Measurements from ENCODE around the gene PIPOX.

The PIPOX gene

DNA sequence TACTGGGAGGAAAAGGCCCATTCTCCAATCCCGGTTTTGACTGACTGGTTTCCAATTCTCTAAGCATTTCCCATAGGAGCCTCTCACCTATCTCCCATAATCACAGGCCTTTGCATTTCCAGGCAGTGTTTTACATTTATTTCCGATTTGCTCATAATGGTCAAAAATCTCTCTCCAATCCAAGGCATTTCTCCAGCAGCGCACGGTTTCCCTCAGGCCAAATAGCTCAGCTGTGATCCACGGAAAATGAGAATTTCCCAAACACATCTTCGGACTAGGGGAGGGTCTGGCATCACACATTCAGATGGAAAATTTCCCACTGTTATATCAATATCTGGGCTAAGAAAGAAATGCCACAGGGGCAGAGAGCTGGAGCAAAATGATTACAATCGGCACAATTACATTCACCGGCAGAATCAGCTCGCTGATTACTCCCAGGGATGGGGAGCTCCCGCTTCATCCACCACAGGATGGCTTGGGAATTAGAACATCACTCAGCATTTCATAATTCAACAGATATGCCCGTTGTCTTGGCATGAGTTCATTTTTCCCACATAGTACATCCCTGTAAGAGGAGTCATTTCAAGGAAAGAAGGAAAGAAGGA is 6.7 kb downstream of the PIPOX start:
- DNase-seq, result no peak

DNA sequence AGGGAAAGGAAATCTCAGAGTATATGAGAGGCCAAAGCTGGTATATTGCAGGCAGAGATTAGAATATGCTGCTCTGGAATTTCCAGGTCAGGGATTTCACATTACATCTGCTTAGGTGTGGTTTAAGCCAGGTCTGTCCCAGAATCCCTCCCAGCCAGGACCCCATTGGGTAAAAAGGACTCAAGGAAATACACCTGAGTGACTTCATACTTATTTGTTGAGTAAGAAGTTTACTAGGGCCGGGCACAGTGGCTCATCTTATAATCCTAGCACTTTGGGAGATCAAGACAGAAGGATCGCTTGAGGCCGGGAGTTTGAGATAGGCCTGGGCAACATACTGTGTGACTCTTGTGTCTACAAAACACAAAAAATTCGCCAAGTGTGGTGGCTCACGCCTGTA is 7.2 kb downstream of the PIPOX start:
- DNase-seq, result no peak

DNA sequence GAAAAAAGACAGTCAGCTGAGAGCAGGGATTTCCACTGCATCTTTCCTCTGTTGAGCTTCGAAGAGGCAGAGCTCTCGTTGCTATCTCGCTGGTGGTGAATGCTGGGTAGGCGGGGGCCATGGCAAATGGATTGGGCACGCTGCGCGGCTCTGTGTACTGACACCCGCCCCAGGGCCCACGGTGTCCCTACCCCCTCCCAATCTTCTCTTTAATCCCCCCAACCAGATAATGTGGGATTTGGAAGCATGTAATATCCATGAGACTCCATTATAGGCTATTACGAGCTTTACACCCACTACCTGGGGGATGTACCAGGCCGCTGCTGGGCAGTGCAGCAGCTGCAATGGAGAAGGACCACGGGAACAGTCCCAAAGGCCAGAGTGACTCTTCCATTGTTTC is 8.3 kb downstream of the PIPOX start:
- DNase-seq, result no peak

DNA sequence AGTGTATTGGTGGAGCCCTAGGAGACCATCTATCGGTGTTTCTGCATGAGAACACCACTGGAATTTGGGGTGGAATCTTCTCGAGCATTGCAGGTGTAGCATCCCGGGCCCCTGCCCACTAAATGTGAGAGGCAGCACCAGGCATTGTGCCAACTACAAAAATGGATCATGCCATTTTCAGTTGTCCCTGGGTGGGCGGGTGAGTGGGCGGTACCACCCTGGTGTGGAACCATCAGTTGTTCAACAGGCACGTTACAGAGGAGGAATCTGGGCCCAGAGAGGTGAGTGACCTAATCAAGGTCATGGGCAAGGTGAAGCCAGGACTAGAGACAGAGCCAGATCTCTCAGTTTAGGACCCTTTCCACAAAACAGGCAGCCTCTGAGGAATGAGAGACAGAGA is 8.8 kb downstream of the PIPOX start:
- DNase-seq, result no peak

DNA sequence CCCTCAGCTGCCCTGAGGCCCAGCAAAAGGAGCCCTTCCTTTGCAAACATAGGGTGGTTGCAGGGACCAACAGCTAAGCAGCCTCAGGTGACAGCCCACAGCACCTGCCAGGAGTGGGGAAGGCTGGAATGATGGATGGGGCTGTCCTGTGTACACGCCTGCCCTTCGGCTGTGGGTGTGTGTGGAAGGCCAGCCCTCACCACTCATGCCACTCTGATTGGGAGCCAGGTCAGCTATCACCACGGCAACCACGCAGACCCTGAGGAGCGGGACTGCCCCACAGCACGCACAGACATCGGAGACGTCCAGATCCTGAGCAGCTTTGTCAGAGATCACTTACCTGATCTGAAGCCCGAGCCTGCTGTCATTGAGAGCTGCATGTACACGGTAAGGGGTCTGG is 11.9 kb downstream of the PIPOX start:
- DNase-seq, result no peak

DNA sequence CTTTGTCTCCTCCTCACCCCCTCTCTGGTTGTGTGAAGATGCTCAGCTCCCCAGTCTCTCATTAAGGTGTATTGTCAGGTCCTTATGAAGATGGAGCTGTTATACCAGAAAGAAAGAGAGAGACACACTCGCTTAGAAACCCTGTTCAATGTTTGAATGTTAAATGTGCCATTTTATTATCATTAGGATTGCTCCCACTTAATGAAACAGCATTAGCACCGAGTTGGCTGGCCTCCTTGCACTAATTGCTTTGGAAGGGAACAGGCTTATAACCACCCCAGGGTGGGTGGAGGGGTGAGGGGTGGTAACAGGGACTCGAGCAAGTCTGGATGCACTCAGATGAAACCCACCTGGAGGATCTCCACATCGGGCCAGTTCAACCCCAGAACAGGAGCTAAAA is 14.4 kb downstream of the PIPOX start:
- no peak for DNase-seq

DNA sequence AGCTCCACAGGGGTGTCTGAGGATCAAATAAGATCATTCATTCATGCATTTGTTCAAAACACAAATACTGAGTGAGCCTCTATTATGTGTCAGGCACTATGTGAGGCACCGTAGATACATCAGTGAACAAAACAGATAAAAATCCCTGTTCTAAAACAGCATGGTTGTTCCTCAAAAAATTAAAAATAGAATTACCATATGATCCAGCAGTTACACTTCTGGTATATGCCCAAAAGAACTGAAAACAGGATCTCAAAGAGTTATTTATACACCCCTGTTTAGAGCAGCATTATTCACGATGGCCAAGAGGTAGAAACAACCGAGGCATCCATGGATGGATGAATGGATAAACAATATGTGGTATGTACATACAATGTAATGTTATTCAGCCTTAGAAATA is 15.4 kb downstream of the PIPOX start:
- no peak for DNase-seq

DNA sequence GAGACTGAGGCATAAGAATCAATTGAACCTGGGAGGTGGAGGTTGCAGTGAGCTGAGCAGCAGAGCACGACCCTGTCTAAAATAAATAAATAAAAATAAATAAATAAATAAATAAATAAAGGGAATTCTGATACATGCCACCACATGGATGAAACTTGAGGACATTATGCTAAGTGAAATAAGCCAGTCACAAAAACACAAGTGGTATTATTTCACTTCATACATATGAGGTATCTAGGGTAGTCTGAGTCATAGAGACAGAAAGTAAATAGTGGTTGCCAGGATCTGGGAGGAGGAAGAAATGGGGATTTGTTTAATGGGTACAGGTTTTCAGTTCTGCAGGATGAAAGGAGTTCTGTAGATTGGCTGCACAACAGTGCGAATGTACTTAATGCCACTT is 16.3 kb downstream of the PIPOX start:
- no peak for DNase-seq

DNA sequence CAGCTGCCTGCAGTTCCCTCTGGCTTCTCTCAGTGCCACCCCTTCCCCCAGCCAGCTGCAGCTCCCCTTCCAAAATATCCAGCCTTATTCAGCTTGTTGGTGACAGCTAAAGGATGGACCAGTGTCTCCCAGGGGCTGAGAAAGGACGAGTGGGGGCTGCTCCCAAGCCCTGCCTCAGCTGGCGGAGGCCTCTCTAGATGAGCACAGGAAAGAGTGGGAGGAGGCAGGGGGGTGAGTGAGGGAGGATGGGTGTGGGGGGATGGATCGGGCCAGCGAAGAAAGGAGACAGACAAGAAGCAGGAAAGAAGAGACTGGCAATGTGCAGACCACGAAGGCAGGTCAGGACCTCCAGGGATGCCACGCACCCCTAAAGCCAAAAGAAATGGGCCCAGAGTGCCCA is 17.5 kb downstream of the PIPOX start:
- DNase-seq, result no peak

DNA sequence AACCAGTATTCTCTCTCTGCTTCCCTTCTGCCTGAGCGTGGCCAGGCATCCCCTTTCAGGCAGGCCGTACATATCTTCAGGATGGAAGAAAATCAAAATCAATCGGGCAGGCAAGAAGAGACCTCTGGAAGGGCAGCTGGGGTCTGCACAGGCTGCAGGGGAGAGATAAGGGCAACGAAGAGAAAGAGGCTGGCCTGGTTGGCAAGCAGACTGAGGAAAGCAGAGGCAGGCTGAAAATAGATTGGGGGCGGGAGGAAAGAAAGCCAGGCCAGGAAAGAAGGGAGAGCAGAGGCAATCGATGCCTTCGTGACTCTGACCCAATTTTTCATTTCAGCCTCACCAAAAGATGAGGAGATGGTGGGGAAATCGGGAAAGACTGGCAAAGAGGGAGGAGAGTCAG is 18.1 kb downstream of the PIPOX start:
- DNase-seq, result no peak

DNA sequence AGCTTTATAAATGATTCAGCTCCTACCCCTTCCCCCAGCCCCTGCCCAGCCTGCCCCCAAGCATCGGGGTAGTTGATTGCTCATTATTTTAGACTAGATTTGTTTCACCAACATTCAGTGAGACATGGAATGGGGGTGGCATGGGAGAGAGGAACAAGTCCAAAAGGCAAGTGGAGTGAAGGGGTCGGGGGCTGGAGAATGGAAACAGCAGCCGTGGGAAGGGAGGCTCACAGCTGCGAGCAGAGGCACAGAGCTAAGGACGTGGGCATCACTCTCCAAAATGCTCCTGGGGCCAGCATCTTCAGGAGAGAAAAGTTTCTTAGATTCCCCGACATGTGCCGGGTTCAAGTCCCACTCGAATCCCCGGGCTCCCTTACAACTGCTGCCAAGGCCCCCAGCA is 19.3 kb downstream of the PIPOX start:
- DNase-seq, result no peak

DNA sequence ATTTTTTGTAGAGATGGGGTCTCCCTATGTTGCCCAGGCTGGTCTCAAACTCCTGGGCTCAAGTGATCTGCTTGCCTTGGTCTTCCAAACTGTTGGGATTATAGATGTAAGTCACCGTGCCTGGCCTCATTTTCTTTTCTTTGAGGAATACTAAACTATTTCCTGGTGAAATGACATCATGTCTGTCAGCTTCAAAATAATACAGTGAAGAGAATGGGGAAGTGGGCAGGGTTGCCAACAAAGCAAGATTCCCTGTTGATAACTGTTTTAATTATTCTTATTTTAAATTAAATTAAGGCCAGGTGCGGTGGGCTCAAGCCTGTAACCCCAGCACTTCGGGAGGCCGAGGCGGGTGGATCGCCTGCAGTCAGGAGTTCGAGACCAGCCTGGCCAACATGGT is 21.1 kb downstream of the PIPOX start:
- no peak for DNase-seq

DNA sequence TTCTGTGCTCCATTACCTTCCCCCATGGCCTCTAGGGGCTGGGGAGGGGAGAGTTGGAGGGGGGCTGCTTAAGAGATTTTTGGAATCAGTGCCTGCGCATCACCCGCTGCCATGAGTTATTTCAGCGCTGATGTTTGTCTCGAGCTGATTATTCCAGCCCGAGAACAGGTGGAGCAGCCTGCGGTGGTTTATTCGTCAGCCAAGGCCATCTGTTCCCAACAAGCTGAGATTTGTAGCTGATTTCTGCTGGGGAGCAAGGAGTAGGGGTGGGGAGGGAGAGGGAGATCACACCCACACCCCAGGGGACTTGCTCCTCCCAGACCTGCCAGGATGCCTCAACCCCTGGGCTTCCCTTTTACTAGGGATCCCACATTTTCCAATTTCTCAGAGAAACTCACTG is 23.1 kb downstream of the PIPOX start:
- no peak for DNase-seq

DNA sequence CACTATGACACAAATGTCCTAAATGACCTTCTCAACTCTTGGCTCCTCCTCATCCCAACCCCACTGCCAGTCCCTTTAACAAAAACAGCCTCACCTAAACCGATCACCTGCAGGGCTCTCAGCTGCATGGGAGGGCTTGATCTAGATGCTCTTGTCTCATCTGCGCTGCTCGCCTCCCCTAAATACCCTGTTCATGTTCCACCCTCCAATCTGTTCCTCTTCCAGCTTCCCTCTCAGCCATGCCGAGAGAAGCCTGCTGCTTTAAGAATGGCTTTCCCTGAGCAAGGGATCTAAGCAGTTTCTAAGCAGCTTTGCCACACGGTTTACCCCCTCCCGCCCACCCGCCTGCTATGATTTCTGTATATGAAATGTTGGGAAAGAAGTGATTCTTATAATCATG is 23.7 kb downstream of the PIPOX start:
- no peak for DNase-seq

DNA sequence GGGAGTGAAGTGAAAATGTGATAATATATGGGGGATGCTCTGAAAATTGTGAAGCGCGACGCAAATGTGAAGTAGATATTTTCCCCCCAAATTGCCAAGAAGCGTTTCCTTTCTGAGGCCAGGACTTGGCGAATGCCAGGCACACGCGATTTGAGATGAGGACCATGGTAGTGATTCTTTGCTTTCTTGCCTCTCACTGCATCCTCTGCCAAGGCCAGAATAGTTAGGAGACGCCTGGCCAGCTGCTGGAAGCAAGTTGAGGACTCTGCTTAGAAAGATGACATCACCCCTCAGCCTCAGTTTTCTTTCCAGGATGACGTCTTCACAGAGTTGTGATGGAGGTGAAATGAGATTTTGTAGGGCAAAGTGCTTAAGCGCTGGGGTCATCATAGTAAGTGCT is 25.9 kb downstream of the PIPOX start:
- DNase-seq, result no peak

DNA sequence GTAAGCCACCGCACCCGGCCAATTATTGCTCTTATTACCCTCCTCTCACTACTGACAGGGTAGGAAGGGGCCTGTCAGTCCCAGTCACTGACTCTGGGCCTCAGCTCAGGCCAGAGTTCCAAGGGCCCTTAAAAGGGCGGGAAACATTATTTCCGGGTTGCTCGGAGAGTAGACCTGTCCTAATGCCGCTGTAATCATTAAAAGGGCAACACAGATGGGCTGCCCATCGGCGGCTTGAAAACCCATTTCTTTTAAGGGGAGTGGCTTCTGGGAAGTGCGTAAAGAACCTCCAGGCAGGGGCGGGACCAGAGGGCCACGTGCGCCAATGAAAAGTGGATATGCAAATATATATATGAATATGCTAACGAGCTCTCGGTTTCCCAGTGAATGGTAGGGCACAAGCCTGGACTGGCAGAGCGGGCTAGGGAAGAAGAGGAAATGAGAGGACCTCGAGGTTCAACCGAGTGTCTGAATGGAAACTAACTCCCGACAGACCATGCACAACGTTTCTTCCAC is 26.6 kb downstream of the PIPOX start:
- no peak for DNase-seq

DNA sequence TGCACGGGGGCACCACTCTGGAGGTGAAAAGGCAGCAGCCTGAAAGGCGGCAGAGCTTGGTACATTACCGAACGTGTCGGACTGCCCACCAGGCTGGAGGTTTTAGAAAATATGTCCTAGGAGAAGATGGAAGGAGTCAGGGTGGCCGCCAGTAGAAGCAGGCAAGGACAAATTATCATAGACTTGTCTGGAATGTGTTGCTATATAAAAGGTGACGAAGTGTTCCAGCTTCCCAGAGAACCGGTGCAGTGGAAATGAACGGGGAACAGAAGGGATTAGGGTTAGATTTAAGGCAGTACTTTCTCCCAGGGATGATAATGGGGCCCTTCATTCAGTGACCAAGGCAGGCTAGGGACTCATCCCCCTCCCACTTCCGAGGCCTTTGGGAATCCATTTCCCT is 27.4 kb downstream of the PIPOX start:
- DNase-seq, result no peak

DNA sequence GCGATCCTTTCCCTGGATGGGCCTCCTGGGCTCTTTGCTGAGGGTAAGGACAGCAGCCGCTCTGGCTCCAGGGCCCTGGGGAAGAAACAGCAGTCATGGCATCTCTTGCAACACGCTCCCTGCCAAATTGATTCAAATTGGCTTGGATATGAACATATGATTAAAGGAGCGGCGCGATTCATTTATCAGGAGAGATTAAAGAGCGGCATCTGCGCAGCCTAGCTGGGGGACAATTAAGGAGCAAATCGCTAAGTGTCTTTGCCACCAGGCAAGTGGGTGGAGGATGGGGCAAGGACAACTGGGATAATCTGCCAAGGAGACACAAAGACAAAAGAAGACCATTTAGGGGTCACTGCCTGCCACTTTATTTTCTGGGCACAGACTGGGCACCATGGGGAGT is 27.8 kb downstream of the PIPOX start:
- DNase-seq, result no peak

DNA sequence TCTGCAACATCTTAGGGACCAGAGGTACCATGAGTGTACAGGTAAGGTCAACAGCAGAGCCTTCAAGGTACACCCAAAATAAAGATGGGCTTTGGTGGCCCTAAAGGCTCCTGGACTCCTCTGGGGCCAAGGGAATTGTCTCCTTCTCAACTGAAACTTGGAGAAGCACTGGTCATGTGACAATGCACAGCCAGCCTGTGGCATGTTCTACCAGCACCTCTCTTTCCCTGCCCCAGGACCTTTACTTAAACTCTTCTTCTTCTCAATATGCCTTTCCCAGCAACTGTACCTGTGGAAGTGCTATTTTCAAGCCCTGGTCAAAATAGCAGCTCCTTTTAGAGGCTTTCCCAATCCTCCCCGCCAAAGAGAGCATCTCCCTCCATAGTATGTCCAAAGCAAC is 28.4 kb downstream of the PIPOX start:
- DNase-seq, result no peak

DNA sequence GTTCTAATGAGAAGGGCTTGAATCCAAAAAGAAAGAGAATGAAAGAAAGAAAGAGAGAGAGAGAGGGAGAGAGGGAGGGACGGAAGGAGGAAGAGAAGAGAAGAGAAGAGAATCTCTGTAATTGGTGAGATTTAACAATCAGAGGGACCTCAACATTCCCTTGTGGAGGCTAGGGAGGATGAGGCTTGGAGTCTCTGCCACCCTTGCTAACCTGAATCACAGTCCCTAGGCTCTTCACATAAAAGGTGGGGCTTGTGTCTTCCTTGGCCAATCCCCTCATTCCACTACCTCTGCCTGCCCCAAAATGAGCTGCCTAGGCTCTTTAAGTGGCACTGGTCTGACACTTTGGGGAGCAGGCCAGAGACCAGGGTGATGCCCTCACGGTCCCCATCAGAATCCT is 30.1 kb downstream of the PIPOX start:
- DNase-seq, result no peak

DNA sequence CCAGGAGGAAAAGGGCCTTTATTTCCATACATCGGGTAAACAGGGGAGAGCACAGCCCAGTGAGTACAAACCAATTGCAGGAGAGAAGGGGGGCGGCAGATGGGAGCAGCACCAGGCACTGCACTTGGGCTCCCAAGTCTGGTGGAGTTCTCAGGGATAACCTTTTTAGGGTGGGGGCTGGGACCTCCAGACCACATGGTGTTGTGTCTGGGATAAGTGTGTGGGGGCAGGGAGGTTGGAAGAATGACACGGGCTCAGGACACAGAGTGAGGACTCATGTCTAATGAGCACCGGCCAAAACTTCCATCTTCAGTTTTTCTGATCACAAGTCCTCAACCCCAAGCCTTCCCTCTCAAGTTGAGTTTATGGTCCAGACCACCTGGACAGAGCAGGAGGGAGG is 30.6 kb downstream of the PIPOX start:
- no peak for DNase-seq

DNA sequence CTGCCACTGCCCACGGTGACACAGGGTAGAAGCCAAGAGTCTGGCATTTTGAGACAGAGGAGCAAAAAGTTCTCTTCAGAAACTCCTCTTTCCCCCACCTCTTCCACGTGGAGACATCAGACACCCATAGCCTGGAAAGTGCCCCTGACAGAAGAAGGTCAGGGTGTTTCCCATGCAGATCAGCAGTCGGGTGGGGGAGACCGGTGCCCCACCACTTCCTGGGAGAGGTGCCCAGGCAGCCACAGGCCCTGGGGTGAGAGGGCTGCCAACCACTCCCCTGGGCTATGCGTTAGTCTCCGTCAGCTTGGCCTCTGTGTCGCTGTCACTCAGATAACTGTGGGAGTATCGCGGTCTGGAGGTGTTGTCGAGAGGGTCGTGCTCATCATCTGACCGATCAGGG is 31.5 kb downstream of the PIPOX start:
- DNase-seq, result no peak

DNA sequence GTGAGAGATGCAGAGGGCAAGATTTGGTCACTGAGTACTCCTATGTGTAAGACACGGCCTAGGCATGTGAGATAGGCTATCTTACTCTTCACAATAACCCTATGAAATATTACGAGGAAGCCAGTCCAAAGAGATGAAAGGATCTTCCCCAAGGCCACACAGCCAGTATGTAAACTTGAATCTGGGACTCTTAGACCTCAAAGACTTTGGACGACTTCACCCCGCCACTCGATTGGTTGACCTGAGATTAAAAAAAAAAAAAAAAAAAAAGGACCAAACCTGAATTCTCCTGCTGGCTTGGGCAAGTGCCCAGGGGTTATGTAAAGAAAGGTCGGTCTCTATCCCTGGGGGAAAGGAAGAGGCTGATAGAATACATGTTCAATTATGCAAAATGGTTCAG is 33.1 kb downstream of the PIPOX start:
- no peak for DNase-seq

DNA sequence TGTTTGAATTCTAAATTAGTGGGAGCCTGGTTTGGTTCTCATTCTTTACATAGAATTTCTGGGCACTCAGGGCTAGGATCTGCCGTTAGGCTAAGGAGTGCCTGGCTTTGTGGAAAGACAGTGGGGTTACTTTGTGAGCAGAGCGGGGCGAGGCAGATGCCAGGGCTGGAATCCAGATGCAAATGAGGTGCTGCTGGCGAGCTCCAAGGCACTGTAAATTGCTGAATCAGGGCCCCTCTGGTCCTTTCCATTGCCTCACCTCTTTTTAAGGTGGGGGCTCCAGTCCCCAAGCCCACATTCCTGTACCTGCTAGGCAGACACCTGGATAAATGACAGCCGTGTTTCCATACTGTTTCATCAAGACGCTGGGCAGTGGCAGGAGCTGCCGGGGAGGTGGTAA is 33.8 kb downstream of the PIPOX start:
- DNase-seq, result no peak

DNA sequence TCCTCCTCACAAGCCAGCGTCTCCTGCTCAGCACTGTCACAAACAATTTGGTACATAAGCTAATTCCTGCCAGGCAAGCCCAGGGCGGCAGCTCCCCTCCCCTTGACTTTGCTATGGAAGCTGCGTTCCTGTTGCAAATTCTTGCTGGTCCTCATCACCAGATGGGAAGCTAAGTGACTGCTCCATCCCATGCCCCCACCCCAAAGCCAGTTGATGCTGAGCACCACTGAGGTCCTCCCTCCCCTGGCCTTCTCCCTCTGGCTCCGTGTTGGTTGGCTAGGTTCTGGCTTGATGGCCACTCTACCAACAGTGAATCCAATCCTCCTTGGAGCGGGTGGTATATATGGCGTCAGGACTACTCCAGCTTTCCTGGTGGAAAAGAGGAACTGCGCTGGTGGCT is 34.4 kb downstream of the PIPOX start:
- DNase-seq, result no peak

Measured in activated CD4-positive, CD25-positive, alpha-beta regulatory T cell (primary cell).